SH-SY5Y (cell line): Measurements from ENCODE around the gene SLC45A3.

Experiments used
- GATA2 ChIP-seq: IDR thresholded peaks from 2 replicates; pipeline ENCODE4 v1.6.1; 2011; ENCODE audit warnings: mild to moderate bottlenecking, low read depth, low read length
- GATA3 ChIP-seq: IDR thresholded peaks from 2 replicates; pipeline ENCODE4 v1.6.1; 2011; ENCODE audit warnings: low read depth, mild to moderate bottlenecking, low read length, moderate library complexity

DNA sequence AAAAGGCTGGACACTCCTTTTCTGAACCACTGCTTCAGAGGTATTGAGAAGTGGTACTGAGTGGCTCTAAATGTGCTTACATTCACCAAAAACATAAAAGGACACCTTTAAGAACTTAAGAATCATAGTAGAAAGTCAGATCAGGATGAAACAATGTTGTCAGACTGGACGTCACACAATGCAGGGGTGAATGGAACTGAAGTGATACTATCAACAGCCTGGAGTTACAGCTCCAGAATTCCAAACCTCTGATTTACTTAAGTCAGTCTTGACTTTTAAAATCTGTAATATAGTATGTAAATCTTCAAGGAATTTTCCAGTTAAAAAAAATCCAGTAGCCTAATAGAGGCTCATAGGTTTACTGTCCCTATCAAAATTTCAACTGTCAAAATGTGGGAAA is 67.8 kb downstream of the SLC45A3 start:
- TF ChIP-seq GATA3 (no peak), GATA2 (no peak)
